Keratinocyte (primary cell): ENCODE data around the gene MESP2. TPM values are rescaled to one million over a fixed set of nuclear protein-coding genes. Genes with fewer than 3 reads are reported as not detected.

Experiments used
- DNase-seq: peaks from one replicate; pipeline ENCODE4 v3.0.0-alpha.2; 2011; ENCODE audit warnings: low read depth, missing footprints, low spot score
- FAIRE-seq: peaks from 2 replicates; lab custom pipeline; 2011; peaks lifted over from hg19 to GRCh38; lab: Jason Lieb, UNC
- H2AFZ ChIP-seq: 2 replicates; pipeline ENCODE4 v1.6.0; 2012; ENCODE audit warnings: low read length, control low read depth, inconsistent platforms; ENCODE audit not compliant: control insufficient read depth
- H3K27ac ChIP-seq: 2 replicates; pipeline ENCODE4 v1.5.1; 2011; ENCODE audit warnings: low read length; ENCODE audit not compliant: control insufficient read depth, insufficient read depth
- H3K27me3 ChIP-seq: 3 replicates; pipeline ENCODE4 v1.6.0; 2011; ENCODE audit warnings: low read length; ENCODE audit not compliant: control insufficient read depth, insufficient read depth; ENCODE audit errors: extremely low read depth
- H3K36me3 ChIP-seq, 2 experiments: 2 replicates in 1 of 2; 3 replicates in 1 of 2; pipeline ENCODE4 v1.5.1; 2011; ENCODE audit warnings: low read length in 2 of 2, mild to moderate bottlenecking in 1 of 2; ENCODE audit not compliant: control insufficient read depth in 2 of 2, insufficient read depth in 2 of 2; ENCODE audit errors: extremely low read depth in 1 of 2
- H3K4me1 ChIP-seq: 3 replicates; pipeline ENCODE4 v1.5.1; 2011; ENCODE audit warnings: low read length; ENCODE audit not compliant: control insufficient read depth, insufficient read depth; ENCODE audit errors: extremely low read depth
- H3K4me2 ChIP-seq: 3 replicates; pipeline ENCODE4 v1.6.0; 2011; ENCODE audit warnings: low read depth, low read length; ENCODE audit not compliant: control insufficient read depth, insufficient read depth; ENCODE audit errors: extremely low read depth
- H3K4me3 ChIP-seq, 3 experiments: fragments of 200-600 bp in 1 of 3; sonication (generic) in 1 of 3; 2 replicates in 2 of 3; 3 replicates in 1 of 3; pipeline ENCODE4 v1.5.1; 2011 to 2016; ENCODE audit warnings: low read length in 3 of 3, mild to moderate bottlenecking in 3 of 3, control low read depth in 2 of 3, inconsistent platforms in 1 of 3, low read depth in 1 of 3, mixed read lengths in 1 of 3, mixed run types in 1 of 3, moderate library complexity in 1 of 3; ENCODE audit not compliant: control insufficient read depth in 2 of 3, insufficient read depth in 2 of 3; ENCODE audit errors: extremely low read depth in 1 of 3
- H3K79me2 ChIP-seq: 2 replicates; pipeline ENCODE4 v1.6.0; 2012; ENCODE audit warnings: low read length; ENCODE audit not compliant: control insufficient read depth, insufficient read depth
- H3K9ac ChIP-seq: 3 replicates; pipeline ENCODE4 v1.6.0; 2011; ENCODE audit warnings: low read length; ENCODE audit not compliant: control insufficient read depth, insufficient read depth; ENCODE audit errors: extremely low read depth
- H3K9me1 ChIP-seq: 3 replicates; pipeline ENCODE4 v1.6.0; 2011; ENCODE audit warnings: low read length; ENCODE audit not compliant: control insufficient read depth, insufficient read depth; ENCODE audit errors: extremely low read depth
- H3K9me3 ChIP-seq: 2 replicates; pipeline ENCODE4 v1.5.1; 2012; ENCODE audit warnings: low read depth, low read length; ENCODE audit not compliant: control insufficient read depth
- H4K20me1 ChIP-seq: 3 replicates; pipeline ENCODE4 v1.6.0; 2011; ENCODE audit warnings: low read length; ENCODE audit not compliant: control insufficient read depth, insufficient read depth; ENCODE audit errors: extremely low read depth
- EZH2 ChIP-seq: IDR thresholded peaks from one replicate; pipeline ENCODE4 v1.6.1; 2012; ENCODE audit warnings: inconsistent platforms, mild to moderate bottlenecking, low read length, moderate library complexity
- dilution Hi-C: fragments of 300-500 bp; cut with MboI; formaldehyde crosslinking; loops from one replicate; pipeline ENCODE4 v1.7.0; 2020; ENCODE audit warnings: low sequenced_read_pairs; ENCODE audit not compliant: extremely low pct_ligation_motif_present
- polyA plus RNA-seq, 5 experiments: library from polyadenylated mRNA; depleted of rRNA in 3 of 5; stranded (reverse) in 3 of 5; stranded (forward) in 1 of 5; unstranded in 1 of 5; fragments of >200 nt; gene quantifications; 1 replicate in 1 of 5; 2 replicates in 3 of 5; 3 replicates in 1 of 5; pipeline versions ENCODE4 v1.2.1 to v1.2.3, GENCODE V29; 2011 to 2012; ENCODE audit warnings: missing spikeins in 2 of 5, low read depth in 1 of 5, low replicate concordance in 1 of 5
- TF ChIP-seq, protein P1 (sequence below), 3 experiments: IDR thresholded peaks in 1 of 3; conservative IDR thresholded peaks in 1 of 3; optimal IDR thresholded peaks in 1 of 3; 2 replicates in 2 of 3; 3 replicates in 1 of 3; pipeline versions ENCODE3 to v1.5.1; 2011; ENCODE audit warnings: low read length in 3 of 3, mild to moderate bottlenecking in 3 of 3, moderate library complexity in 2 of 3, control low read depth in 1 of 3, inconsistent platforms in 1 of 3; ENCODE audit not compliant: insufficient read depth in 2 of 3; ENCODE audit errors: extremely low read depth in 1 of 3

Gene MESP2
- polyA plus RNA-seq, 1 donor (not counting 4 experiments of a cell fraction or from before 2014, with no cell fraction given): 0.39 TPM

DNA sequence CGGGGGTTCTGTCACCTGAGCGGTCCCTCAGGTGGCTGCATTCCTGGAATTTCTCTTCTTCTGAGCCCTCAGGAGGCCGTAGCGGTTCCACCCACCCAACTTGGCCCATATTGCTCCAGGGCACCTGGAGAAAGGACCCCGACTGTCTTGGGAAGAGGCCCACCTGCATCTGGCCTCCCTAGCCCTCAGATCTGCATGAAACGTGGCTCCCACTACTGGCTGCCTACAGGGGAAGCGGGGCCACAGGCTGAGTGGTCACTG is 48.4 kb downstream of the MESP2 start:
- no peak for FAIRE-seq
- Histone ChIP-seq H3K9me1 (no peaks in the 10 kb centered on the region), H4K20me1 (no peaks in the 10 kb centered on the region), H3K36me3 (peaks cover 0 to 3% of the 10 kb centered on the region in 2 experiments), H3K9ac (no peak overlapping the region), H2AFZ (no peak overlapping the region), H3K4me3 (no peak overlapping the region), H3K4me1 (peaks cover 40% of the 10 kb centered on the region), H3K27me3 (no peaks in the 10 kb centered on the region), H3K27ac (no peak overlapping the region), H3K4me2 (no peak overlapping the region), H3K9me3 (no peaks in the 10 kb centered on the region), H3K79me2 (no peaks in the 10 kb centered on the region)
- no peak for DNase-seq
- dilution Hi-C loops: no loop called here
- TF ChIP-seq, protein P1, sequence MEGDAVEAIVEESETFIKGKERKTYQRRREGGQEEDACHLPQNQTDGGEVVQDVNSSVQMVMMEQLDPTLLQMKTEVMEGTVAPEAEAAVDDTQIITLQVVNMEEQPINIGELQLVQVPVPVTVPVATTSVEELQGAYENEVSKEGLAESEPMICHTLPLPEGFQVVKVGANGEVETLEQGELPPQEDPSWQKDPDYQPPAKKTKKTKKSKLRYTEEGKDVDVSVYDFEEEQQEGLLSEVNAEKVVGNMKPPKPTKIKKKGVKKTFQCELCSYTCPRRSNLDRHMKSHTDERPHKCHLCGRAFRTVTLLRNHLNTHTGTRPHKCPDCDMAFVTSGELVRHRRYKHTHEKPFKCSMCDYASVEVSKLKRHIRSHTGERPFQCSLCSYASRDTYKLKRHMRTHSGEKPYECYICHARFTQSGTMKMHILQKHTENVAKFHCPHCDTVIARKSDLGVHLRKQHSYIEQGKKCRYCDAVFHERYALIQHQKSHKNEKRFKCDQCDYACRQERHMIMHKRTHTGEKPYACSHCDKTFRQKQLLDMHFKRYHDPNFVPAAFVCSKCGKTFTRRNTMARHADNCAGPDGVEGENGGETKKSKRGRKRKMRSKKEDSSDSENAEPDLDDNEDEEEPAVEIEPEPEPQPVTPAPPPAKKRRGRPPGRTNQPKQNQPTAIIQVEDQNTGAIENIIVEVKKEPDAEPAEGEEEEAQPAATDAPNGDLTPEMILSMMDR (optimal IDR thresholded peaks at IDR 0.05 in 1 of 3, IDR thresholded peaks at IDR 0.05 in 1 of 3, conservative IDR thresholded peaks at IDR 0.05 in 1 of 3; ENCODE audit: extremely low read depth in 1 of 3, insufficient read depth in 2 of 3, low read length in 3 of 3): no peak
- TF ChIP-seq EZH2: no peak

DNA sequence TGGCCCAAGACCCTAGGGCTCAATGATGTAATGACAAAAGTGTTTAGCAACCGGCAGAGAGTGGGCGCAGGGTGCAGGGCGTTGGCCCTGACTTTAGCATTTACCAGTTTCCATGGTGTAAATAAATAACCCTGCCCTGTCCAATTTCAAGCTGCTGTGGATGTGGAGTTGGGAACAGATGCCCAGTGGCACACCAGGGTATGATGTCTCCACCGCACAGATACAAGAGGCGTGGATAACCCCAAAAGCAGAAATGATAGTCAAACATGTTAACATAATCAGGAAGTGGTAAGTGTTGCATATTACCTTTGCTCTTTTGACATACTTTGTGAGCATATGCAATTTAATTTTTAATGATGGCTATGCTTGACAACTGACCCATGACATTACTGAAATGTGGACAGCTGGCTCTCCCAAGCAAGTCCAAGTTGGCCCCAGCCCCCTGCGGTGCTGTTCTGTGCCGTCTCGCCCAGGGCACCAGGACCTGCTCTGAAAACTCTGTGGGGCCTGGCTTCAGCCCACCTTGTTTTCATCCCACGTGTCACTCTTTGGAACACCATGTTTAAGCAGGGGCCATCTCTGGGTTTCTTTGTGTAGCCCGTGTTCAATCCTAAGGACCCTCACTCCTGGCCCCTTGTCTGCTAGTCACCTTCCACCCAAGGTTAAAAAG is 49.3 kb downstream of the MESP2 start:
- no peaks in the 10 kb centered on the region for H3K9me3 ChIP-seq
- peaks cover 40% of the 10 kb centered on the region for H3K4me1 ChIP-seq
- no peaks in the 10 kb centered on the region for H4K20me1 ChIP-seq
- TF ChIP-seq EZH2: no peak
- TF ChIP-seq, protein P1 (optimal IDR thresholded peaks at IDR 0.05 in 1 of 3, IDR thresholded peaks at IDR 0.05 in 1 of 3, conservative IDR thresholded peaks at IDR 0.05 in 1 of 3; ENCODE audit: extremely low read depth in 1 of 3, insufficient read depth in 2 of 3, low read length in 3 of 3): no peak
- H3K27ac ChIP-seq: no peak overlapping the region
- H3K9me1 ChIP-seq: no peaks in the 10 kb centered on the region
- dilution Hi-C loops: no loop called here
- DNase-seq: no peak
- H3K36me3 ChIP-seq: peaks cover 0 to 3% of the 10 kb centered on the region in 2 experiments
- no peak for FAIRE-seq
- no peaks in the 10 kb centered on the region for H3K79me2 ChIP-seq
- H3K27me3 ChIP-seq: no peaks in the 10 kb centered on the region
- no peak overlapping the region for H3K4me2 ChIP-seq
- no peak overlapping the region for H2AFZ ChIP-seq
- H3K4me3 ChIP-seq: no peak overlapping the region
- H3K9ac ChIP-seq: no peak overlapping the region
